GM18870 (cell line): ENCODE data around the gene PRF1.

ENCODE experiments used
- ATAC-seq: cut with Tn5 transposase; IDR thresholded peaks from one replicate; pipeline ENCODE4 v1.9.1; 2021; ENCODE audit warnings: moderate library complexity; ENCODE audit not compliant: unreplicated experiment

PRF1 gene

GRCh38 chr10:70579234-70580002 lies 23.1 kb downstream of the PRF1 start:
- no peak for ATAC-seq

DNA sequence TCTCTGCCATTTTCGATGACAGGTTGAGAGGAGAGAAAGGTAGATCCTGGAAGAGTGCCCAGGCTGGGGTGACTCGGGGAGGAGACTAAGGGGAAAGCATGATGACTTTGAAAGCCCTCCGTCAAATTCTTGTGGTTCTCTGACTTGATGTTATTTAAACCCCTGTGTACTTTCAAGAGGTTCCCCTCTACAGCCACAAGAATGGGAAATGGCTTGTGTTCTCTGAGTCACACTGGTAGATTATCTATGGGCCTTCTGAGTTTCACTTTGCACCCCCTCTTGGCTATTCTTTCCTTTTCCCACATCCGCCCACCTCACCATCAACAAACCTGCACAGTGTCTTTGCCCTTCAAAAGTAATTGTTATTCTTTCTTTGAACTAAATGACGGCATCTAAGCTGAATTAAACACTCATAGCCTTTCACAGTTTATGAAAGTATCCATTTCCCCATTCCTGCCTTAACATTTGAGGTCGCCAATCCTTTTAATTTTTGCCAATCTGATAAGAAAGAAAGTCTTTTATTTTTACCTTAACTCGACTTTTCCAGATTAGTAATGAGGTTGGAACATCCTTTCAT lies 24.1 kb downstream of the PRF1 start:
- ATAC-seq: peak; percentile 75

- ATAC-seq: no peak
Measured at GRCh38 chr10:70576803-70577517, 25.6 kb downstream of the PRF1 start.

- peak; percentile 32 for ATAC-seq
Measured at GRCh38 chr10:70575874-70576802, 26.4 kb downstream of the PRF1 start.

DNA sequence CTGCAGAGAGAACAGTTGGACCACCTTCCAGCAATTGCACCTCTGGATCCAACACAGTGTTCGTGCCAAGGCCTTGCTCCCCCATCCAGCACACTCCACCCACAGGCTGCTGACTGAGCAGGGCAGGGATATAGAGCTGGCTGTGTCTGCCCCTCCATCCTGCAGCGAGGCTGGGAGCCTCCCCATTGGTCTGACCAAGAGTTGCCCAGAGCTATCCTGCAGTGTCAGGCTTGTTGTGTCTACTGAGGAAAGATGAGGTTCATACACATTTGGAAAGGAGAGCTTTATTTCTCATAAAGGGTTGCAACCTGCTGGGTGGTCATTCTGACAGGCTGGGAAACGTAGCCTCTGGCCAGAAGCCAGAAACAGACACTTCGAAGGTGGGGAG lies 27.1 kb downstream of the PRF1 start:
- no peak for ATAC-seq

DNA sequence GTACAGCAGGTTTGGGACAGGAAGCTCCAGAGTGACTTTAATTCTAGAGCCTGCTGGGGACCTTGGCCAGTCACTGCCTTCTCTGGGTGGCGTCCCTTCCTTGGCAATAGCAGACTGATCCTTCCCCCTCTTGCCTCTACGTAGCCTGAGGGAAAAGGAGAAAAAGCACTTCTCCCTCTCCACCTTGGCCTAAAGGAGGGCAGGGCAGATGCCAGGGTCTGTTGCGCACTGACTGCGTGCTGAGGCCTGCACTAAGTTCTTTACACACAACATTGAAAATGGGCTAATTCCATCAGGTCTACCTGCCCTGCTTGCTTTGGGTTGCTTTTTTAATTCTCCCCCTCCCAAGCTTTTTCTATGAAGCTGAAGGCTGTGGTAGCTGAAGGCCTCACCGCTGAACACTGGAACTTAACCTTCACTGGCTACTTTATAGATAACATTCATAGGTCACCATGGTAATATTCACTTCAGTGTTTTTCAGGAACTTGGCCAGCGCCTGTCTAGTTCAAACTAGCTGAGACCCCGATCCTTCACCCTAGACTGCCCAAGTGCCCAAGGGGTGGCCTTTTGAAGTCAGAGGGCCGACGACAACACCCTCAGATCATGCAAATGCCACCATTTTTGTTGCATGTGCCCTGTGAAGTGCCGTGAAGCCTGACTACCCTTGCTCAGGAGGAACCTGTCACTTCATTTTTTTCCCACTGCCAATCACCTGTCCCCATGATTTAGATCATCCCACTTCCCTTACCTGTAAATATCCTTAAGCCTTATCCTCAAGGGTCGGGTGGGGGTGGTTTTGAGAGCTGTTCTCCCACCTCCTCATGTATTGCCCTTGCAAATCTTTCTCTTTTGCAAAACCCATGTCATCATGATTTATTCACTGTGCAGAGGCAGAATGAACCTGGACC lies 28.7 kb downstream of the PRF1 start:
- ATAC-seq: no peak

DNA sequence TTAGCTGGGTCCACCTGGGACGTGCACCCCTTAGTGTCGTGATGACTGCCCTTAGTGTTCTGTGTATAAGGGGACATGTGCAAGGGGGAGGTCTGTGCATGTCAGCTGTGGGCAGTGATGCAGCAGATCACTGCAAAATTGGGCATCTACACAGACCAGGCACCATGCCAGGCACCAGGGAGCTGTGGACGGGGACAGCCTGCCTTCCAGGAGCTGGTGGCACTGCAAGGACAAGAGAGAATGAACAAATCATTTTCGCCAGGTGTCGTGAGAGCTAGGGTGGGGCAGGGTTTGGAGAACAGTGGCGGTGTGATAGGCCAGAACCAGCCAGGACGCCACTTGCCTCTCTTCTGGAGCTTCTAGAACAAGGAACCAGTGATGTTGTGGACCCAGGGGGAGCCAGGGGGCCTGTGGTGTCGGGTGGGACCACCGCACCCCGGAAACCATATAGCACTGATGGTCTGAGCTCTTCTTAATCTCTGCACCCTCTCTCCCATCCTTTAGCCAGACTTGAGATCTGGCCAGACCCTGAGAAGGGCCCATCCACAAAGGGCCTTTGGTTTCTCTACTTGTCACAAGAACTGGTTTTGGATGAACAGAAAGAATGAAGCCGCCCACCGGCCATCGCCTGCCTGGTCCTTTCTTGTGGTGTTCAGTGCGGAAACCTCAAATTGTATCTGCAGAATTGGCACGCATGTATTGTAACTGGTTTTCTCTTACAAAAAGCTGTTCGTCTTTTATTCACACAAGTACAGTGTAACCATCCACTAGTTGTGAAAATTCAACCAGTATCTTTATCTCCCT lies 30.7 kb downstream of the PRF1 start:
- no peak for ATAC-seq

DNA sequence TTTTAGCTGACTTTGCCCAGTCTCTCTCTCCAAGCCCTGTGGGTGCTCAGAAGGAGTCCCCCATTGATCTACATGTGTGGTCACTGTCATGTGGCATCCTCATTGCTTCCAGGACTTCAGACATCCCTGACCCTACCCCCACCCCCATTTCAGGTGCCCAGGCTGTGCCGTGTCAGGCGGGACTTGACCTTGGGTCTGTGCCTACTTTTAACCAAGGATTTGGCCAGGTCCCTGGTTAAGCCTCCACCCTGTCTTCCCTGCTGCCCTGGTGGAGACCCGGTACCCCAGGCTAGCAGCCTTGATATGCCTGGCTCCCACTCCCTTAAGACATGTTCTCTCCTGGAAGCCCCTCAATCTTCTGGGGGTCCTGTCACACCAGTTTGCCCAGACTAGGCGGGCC lies 31.3 kb downstream of the PRF1 start:
- ATAC-seq: no peak

DNA sequence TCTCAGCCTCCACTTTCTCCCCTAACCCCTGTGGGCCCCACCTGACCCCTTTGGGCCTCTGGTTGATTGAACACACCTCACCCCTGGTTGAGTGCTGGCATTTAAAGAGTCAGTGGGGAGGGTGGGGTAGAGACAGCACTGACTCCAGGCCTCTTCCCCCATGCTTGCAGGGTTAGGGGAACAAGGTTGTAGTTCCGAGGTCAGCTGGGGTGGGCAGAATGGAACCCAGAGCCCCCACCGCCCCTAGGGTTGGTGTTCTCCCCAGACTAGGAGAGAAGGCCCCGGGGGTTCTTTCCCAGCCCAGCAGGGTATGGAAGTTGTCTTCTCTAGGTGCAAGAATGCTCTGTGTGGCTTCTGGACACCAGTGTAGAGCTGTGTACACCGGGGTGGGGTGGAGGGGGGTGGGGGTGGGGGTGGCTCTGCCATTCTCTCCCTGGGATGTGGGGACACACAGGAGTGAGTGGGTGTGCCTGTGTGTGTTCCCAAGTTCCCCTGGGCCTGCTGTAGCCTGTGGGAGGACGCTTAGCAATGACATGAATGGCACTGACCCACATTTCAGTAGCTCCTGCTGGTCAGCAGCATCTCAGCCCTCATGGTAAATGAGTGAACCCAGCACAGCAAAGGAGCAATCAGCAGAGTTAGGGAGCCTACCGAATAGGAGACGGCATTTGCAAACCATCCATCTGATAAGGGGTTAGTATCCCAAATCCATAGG lies 33.6 kb downstream of the PRF1 start:
- ATAC-seq: no peak

GRCh38 chr10:70568113-70568512 lies 34.4 kb downstream of the PRF1 start:
- ATAC-seq: no peak

GRCh38 chr10:70567603-70568002 lies 34.9 kb downstream of the PRF1 start:
- ATAC-seq: no peak

DNA sequence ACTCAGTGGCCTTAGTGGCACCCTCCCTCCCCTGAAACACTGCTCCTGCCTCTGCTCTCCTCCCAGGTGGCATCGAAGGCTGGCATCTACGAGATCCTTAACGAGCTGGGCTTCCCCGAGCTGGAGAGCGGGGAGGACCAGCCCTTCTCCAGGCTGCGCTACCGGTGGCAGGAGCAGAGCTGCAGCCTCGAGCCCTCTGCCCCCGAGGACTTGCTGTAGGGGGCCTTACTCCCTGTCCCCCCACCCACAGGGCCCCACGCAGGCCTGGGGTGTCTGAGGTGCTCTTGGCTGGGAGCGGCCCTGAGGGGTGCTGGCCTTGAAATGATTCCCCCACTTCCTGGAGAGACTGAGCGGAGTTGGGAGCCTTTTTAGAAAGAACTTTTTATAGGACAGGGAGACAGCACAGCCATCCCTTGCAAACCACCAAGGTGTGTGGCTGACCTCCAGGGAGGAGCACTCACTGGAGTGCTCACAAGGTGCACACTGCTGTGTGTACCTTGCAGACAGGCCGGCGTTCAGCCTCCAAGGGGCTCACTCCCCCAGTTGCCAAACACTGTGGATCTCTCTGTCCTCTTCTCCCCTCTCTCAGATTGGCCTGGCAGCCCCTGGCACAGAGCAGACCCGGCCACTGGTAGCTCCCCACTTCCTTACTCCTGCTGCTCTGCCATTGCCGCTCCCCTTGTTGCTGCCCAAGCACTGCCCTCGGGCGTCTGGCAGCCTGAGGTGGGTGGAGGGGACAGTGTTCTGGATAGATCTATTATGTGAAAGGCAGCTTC lies 35.8 kb downstream of the PRF1 start:
- no peak for ATAC-seq

GRCh38 chr10:70565556-70566514 lies 36.7 kb downstream of the PRF1 start:
- no peak for ATAC-seq

- ATAC-seq: no peak
Measured at GRCh38 chr10:70564901-70565351, 37.6 kb downstream of the PRF1 start.

- ATAC-seq: no peak
Measured at GRCh38 chr10:70564113-70564725, 38.3 kb downstream of the PRF1 start.

- ATAC-seq: no peak
Measured at GRCh38 chr10:70563230-70563629, 39.3 kb downstream of the PRF1 start.
